ENCODE measurements around the gene SLC7A6. TPM values are rescaled to one million over a fixed set of nuclear protein-coding genes. Genes with fewer than 3 reads are reported as not detected.

Gene SLC7A6
- total RNA-seq, 1 donor from 2014 or later = 54.1 TPM

GRCh38 chr16:68246121-68246520, 18.2 kb upstream of the SLC7A6 start:
- Mint-ChIP-seq H3K27me3 (no peaks in the 10 kb centered on the region), H3K27ac (peak overlapping the region; percentile 50), H3K4me1 (peaks cover 36% of the 10 kb centered on the region), H3K36me3 (ENCODE audit: low read depth) (peaks cover 11% of the 10 kb centered on the region), H3K9me3 (no peaks in the 10 kb centered on the region), H3K4me3 (peak overlapping the region; percentile 98)
- TF ChIP-seq, protein P1, sequence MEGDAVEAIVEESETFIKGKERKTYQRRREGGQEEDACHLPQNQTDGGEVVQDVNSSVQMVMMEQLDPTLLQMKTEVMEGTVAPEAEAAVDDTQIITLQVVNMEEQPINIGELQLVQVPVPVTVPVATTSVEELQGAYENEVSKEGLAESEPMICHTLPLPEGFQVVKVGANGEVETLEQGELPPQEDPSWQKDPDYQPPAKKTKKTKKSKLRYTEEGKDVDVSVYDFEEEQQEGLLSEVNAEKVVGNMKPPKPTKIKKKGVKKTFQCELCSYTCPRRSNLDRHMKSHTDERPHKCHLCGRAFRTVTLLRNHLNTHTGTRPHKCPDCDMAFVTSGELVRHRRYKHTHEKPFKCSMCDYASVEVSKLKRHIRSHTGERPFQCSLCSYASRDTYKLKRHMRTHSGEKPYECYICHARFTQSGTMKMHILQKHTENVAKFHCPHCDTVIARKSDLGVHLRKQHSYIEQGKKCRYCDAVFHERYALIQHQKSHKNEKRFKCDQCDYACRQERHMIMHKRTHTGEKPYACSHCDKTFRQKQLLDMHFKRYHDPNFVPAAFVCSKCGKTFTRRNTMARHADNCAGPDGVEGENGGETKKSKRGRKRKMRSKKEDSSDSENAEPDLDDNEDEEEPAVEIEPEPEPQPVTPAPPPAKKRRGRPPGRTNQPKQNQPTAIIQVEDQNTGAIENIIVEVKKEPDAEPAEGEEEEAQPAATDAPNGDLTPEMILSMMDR (IDR thresholded peaks at IDR 0.05) = no peak
- DNase-seq = no peak
- ChIA-PET POLR2A (interaction anchor here (1.2 to 2.1 kb wide), 4 partner anchors 9 to 39 kb away, joined by 4 to 13 read pairs (median 9); partner anchors contain the start of gene ESRP2), CTCF (interaction anchor here (1.2 to 1.4 kb wide), 3 partner anchors 15 to 82 kb away, joined by 3 to 7 read pairs (median 4); partner anchors contain the start of gene SLC7A6)
- no peak for ATAC-seq (ENCODE audit: low read depth)
- intact Hi-C loops (cut with micrococcal nuclease) = loop anchor here (5.0 to 10.0 kb wide), 2 partner anchors 199 to 276 kb away; partner anchors contain the start of gene SMPD3

DNA sequence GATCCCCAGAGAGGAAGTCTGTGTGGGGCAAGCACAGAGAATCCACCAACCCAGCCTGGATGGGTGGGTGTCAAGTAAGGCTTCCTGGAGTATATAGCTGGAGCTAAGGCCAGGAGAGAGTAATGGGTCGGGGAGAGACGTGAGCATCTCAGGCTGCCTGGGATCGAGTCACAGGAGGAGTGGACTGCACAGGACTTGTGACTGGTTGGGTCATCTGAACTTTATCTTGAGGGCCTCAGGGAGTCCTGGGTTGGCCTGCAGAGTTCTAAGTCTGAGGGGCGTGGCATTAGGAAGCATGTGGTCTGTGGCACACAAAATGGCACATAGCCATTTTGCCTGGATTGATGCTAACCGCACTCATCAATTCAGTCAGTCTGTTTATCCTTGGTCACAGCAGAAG, 17.7 kb upstream of the SLC7A6 start:
- H3K9me3 Mint-ChIP-seq = no peaks in the 10 kb centered on the region
- peak overlapping the region; percentile 98 for H3K4me3 Mint-ChIP-seq
- TF ChIP-seq, protein P1 (IDR thresholded peaks at IDR 0.05) = no peak
- ATAC-seq (ENCODE audit: low read depth) (no peak), DNase-seq (no peak)
- POLR2A ChIA-PET = no interaction called here
- no peaks in the 10 kb centered on the region for H3K27me3 Mint-ChIP-seq
- CTCF ChIA-PET = interaction anchor here (1.2 to 1.4 kb wide), 2 partner anchors 15 to 18 kb away, joined by 3 to 7 read pairs; partner anchors contain the start of gene SLC7A6
- no peak overlapping the region for H3K27ac Mint-ChIP-seq
- H3K36me3 Mint-ChIP-seq (ENCODE audit: low read depth) = peaks cover 11% of the 10 kb centered on the region
- intact Hi-C loops (cut with micrococcal nuclease) = loop anchor here (5.0 to 10.0 kb wide), 2 partner anchors 198 to 276 kb away; partner anchors contain the start of gene SMPD3
- peaks cover 41% of the 10 kb centered on the region for H3K4me1 Mint-ChIP-seq

DNA sequence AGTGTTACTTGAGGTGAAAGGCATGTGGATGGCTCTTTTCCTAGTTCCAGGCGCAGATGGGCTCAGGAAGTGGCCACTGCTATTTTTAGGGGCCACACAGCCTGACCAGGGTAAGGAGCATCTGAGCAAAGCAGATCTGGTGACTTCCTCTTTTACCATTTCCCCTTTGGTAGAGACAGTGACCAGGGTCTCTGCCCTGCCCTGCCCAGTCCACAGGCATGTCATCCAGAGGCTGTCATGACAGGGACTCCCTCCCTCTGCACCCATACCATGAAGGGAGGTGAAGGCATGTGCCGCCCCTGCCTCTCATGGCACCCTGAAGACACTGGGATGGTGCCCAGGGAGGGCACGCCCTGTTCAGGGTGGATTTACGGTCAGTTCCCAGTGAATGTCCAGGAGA, 16.9 kb upstream of the SLC7A6 start:
- H3K9me3 Mint-ChIP-seq = no peaks in the 10 kb centered on the region
- intact Hi-C loops (cut with micrococcal nuclease) = loop anchor here (5.0 to 10.0 kb wide), 2 partner anchors 197 to 275 kb away; partner anchors contain the start of gene SMPD3
- ChIA-PET CTCF (no interaction called here), POLR2A (no interaction called here)
- TF ChIP-seq, protein P1 (IDR thresholded peaks at IDR 0.05) = no peak
- H3K27me3 Mint-ChIP-seq = no peaks in the 10 kb centered on the region
- no peak overlapping the region for H3K4me3 Mint-ChIP-seq
- H3K27ac Mint-ChIP-seq = no peak overlapping the region
- peaks cover 14% of the 10 kb centered on the region for H3K36me3 Mint-ChIP-seq (ENCODE audit: low read depth)
- H3K4me1 Mint-ChIP-seq = peaks cover 48% of the 10 kb centered on the region
- DNase-seq = no peak
- no peak for ATAC-seq (ENCODE audit: low read depth)

- peaks cover 49% of the 10 kb centered on the region for H3K4me1 Mint-ChIP-seq
- intact Hi-C loops (cut with micrococcal nuclease) = loop anchor here (5.0 to 10.0 kb wide), 2 partner anchors 197 to 274 kb away; partner anchors contain the start of gene SMPD3
- ChIA-PET POLR2A (no interaction called here), CTCF (interaction anchor here (0.6 to 1.3 kb wide), 2 partner anchors 14 to 81 kb away, joined by 3 to 4 read pairs; no protein-coding TSS in a partner anchor)
- H3K27ac Mint-ChIP-seq = no peak overlapping the region
- TF ChIP-seq, protein P1 (IDR thresholded peaks at IDR 0.05) = no peak
- no peaks in the 10 kb centered on the region for H3K9me3 Mint-ChIP-seq
- DNase-seq (no peak), ATAC-seq (ENCODE audit: low read depth) (no peak)
- no peak overlapping the region for H3K4me3 Mint-ChIP-seq
- peaks cover 15% of the 10 kb centered on the region for H3K36me3 Mint-ChIP-seq (ENCODE audit: low read depth)
- no peaks in the 10 kb centered on the region for H3K27me3 Mint-ChIP-seq
Observed at GRCh38 chr16:68247932-68248331, 16.4 kb upstream of the SLC7A6 start.

- ChIA-PET CTCF (interaction anchor here (1.3 to 1.9 kb wide), 2 partner anchors 12 to 13 kb away, joined by 4 to 7 read pairs; no protein-coding TSS in a partner anchor), POLR2A (no interaction called here)
- no peak for ATAC-seq (ENCODE audit: low read depth)
- DNase-seq = no peak
- H3K27me3 Mint-ChIP-seq = no peaks in the 10 kb centered on the region
- no peak overlapping the region for H3K27ac Mint-ChIP-seq
- H3K4me3 Mint-ChIP-seq = no peak overlapping the region
- peaks cover 48% of the 10 kb centered on the region for H3K4me1 Mint-ChIP-seq
- H3K36me3 Mint-ChIP-seq (ENCODE audit: low read depth) = peaks cover 18% of the 10 kb centered on the region
- intact Hi-C loops (cut with micrococcal nuclease) = loop anchor here (5.0 to 10.0 kb wide), 2 partner anchors 195 to 273 kb away; partner anchors contain the start of gene SMPD3
- no peaks in the 10 kb centered on the region for H3K9me3 Mint-ChIP-seq
- TF ChIP-seq, protein P1 (IDR thresholded peaks at IDR 0.05) = no peak
Observed at GRCh38 chr16:68249371-68249770, 15.0 kb upstream of the SLC7A6 start.
